Neural crest cell (in vitro differentiated cells): ENCODE results near the gene TRPM2. TPM values are rescaled to one million over a fixed set of nuclear protein-coding genes. Genes with fewer than 3 reads are reported as not detected.

Experiments used
- DNase-seq: peaks from one replicate; pipeline ENCODE4 v3.0.0; 2021; ENCODE audit warnings: low read depth, mixed read lengths, low spot score
- H3K27ac Mint-ChIP-seq: one replicate; pipeline ENCODE4 v1.8.0; 2021; ENCODE audit warnings: mild to moderate bottlenecking, mixed read lengths; ENCODE audit not compliant: unreplicated experiment
- H3K27me3 Mint-ChIP-seq: 2 replicates; pipeline ENCODE4 v1.8.0; 2021; ENCODE audit warnings: low read depth, mild to moderate bottlenecking, mixed read lengths
- H3K36me3 Mint-ChIP-seq: 2 replicates; pipeline ENCODE4 v1.8.0; 2021; ENCODE audit warnings: low read depth, mild to moderate bottlenecking, mixed read lengths
- H3K4me1 Mint-ChIP-seq: 2 replicates; pipeline ENCODE4 v1.8.0; 2021; ENCODE audit warnings: mixed read lengths
- H3K4me3 Mint-ChIP-seq: one replicate; pipeline ENCODE4 v1.8.0; 2021; ENCODE audit warnings: mild to moderate bottlenecking, mixed read lengths
- H3K9me3 Mint-ChIP-seq: 2 replicates; pipeline ENCODE4 v1.8.0; 2021; ENCODE audit warnings: mixed read lengths
- CTCF ChIP-seq: fragments of 200-600 bp; sonication (generic); conservative IDR thresholded peaks from 2 replicates; pipeline ENCODE4 v1.5.0; 2021; ENCODE audit warnings: antibody characterized with exemption, mild to moderate bottlenecking
- total RNA-seq: library from RNA; stranded (reverse); gene quantifications from 2 replicates; pipeline ENCODE4 v1.2.1, GENCODE V29; 2021

Gene TRPM2
- total RNA-seq, 1 donor from 2014 or later, result not detected

GRCh38 chr21:44441041-44441400 is 87.6 kb downstream of the TRPM2 start:
- Mint-ChIP-seq H3K27me3 (no peaks in the 10 kb centered on the region), H3K4me1 (no peaks in the 10 kb centered on the region), H3K36me3 (no peaks in the 10 kb centered on the region), H3K27ac (no peak overlapping the region), H3K4me3 (no peak overlapping the region), H3K9me3 (no peaks in the 10 kb centered on the region)
- no peak for DNase-seq
- no peak for TF ChIP-seq CTCF

GRCh38 chr21:44441581-44442265 is 88.3 kb downstream of the TRPM2 start:
- no peak overlapping the region for H3K27ac Mint-ChIP-seq
- H3K27me3 Mint-ChIP-seq, result no peaks in the 10 kb centered on the region
- no peaks in the 10 kb centered on the region for H3K4me1 Mint-ChIP-seq
- no peak overlapping the region for H3K4me3 Mint-ChIP-seq
- no peak for DNase-seq
- no peak for TF ChIP-seq CTCF
- H3K9me3 Mint-ChIP-seq, result no peaks in the 10 kb centered on the region
- H3K36me3 Mint-ChIP-seq, result no peaks in the 10 kb centered on the region

- Mint-ChIP-seq H3K27ac (no peak overlapping the region), H3K9me3 (no peaks in the 10 kb centered on the region), H3K36me3 (no peaks in the 10 kb centered on the region), H3K4me3 (no peak overlapping the region), H3K4me1 (no peaks in the 10 kb centered on the region), H3K27me3 (no peaks in the 10 kb centered on the region)
- DNase-seq, result no peak
- no peak for TF ChIP-seq CTCF
Measured at GRCh38 chr21:44442266-44443125, 89.1 kb downstream of the TRPM2 start.

GRCh38 chr21:44443291-44443890 is 90.0 kb downstream of the TRPM2 start:
- DNase-seq, result no peak
- TF ChIP-seq CTCF, result no peak
- H3K27ac Mint-ChIP-seq, result no peak overlapping the region

GRCh38 chr21:44443891-44444285 is 90.5 kb downstream of the TRPM2 start:
- H3K4me3 Mint-ChIP-seq, result no peak overlapping the region
- H3K36me3 Mint-ChIP-seq, result no peaks in the 10 kb centered on the region
- TF ChIP-seq CTCF, result no peak
- peak overlapping the region; percentile 57 for H3K27ac Mint-ChIP-seq
- no peaks in the 10 kb centered on the region for H3K9me3 Mint-ChIP-seq
- DNase-seq, result no peak
- H3K27me3 Mint-ChIP-seq, result no peaks in the 10 kb centered on the region
- peaks cover 2% of the 10 kb centered on the region for H3K4me1 Mint-ChIP-seq

More at GRCh38 chr21:44443291-44443890, 90.0 kb downstream of the TRPM2 start:
- H3K4me3 Mint-ChIP-seq, result no peak overlapping the region
- H3K9me3 Mint-ChIP-seq, result no peaks in the 10 kb centered on the region
- no peaks in the 10 kb centered on the region for H3K4me1 Mint-ChIP-seq
- no peaks in the 10 kb centered on the region for H3K27me3 Mint-ChIP-seq
- no peaks in the 10 kb centered on the region for H3K36me3 Mint-ChIP-seq
